ENCODE data around the gene ONECUT2.

ONECUT2 gene

GRCh38 chr18:57439985-57440330, 4.8 kb downstream of the ONECUT2 start:
- Histone ChIP-seq H3K4me2 (ENCODE audit: low read length) (no peak overlapping the region), H3K36me3 (ENCODE audit: control insufficient read depth, insufficient read depth, low read length) (no peaks in the 10 kb centered on the region), H2BK15ac (replicated peaks; ENCODE audit: low read depth) (no peak overlapping the region), H3K4ac (ENCODE audit: low read depth, low read length) (no peak overlapping the region), H3K23ac (ENCODE audit: low read length) (no peak overlapping the region), H3K9ac (ENCODE audit: low read length) (no peak overlapping the region), H3K4me1 (ENCODE audit: control insufficient read depth, low read depth, low read length) (peaks cover 8% of the 10 kb centered on the region), H3K4me3 (ENCODE audit: low read length) (no peak overlapping the region), H3K79me2 (ENCODE audit: control insufficient read depth, insufficient read depth, low read length) (no peaks in the 10 kb centered on the region), H3K56ac (ENCODE audit: low read length) (peak overlapping the region; percentile 7), H3K79me1 (ENCODE audit: low read length) (no peaks in the 10 kb centered on the region), H2AK5ac (ENCODE audit: low read length) (no peak overlapping the region), H4K5ac (ENCODE audit: low read length) (no peak overlapping the region), H2BK120ac (ENCODE audit: low read depth, low read length) (no peak overlapping the region), H4K8ac (ENCODE audit: low read depth, low read length) (no peak overlapping the region), H2BK5ac (ENCODE audit: low read length) (no peak overlapping the region), H3K18ac (ENCODE audit: low read length) (no peak overlapping the region), H3K27ac (ENCODE audit: low read depth, low read length) (no peak overlapping the region), H3K27me3 (ENCODE audit: insufficient read depth, low read length, poor library complexity) (peaks cover 68% of the 10 kb centered on the region)
- no CpG with 5 or more reads among the region's 17 CpGs for WGBS (ENCODE audit: extremely low coverage, insufficient coverage, low lambda C conversion rate)
- no peak for DNase-seq

GRCh38 chr18:57440331-57441070, 5.3 kb downstream of the ONECUT2 start:
- no peak overlapping the region for H2BK5ac ChIP-seq (ENCODE audit: low read length)
- H4K5ac ChIP-seq (ENCODE audit: low read length) = no peak overlapping the region
- no peak overlapping the region for H2BK15ac ChIP-seq (replicated peaks; ENCODE audit: low read depth)
- peaks cover 68% of the 10 kb centered on the region for H3K27me3 ChIP-seq (ENCODE audit: insufficient read depth, low read length, poor library complexity)
- H3K79me2 ChIP-seq (ENCODE audit: control insufficient read depth, insufficient read depth, low read length) = no peaks in the 10 kb centered on the region
- no peak overlapping the region for H3K27ac ChIP-seq (ENCODE audit: low read depth, low read length)
- H3K9ac ChIP-seq (ENCODE audit: low read length) = no peak overlapping the region
- H3K4me3 ChIP-seq (ENCODE audit: low read length) = no peak overlapping the region
- no peak overlapping the region for H2BK120ac ChIP-seq (ENCODE audit: low read depth, low read length)
- H3K4me1 ChIP-seq (ENCODE audit: control insufficient read depth, low read depth, low read length) = peaks cover 8% of the 10 kb centered on the region
- no CpG with 5 or more reads among the region's 60 CpGs for WGBS (ENCODE audit: extremely low coverage, insufficient coverage, low lambda C conversion rate)
- no peaks in the 10 kb centered on the region for H3K36me3 ChIP-seq (ENCODE audit: control insufficient read depth, insufficient read depth, low read length)
- H3K23ac ChIP-seq (ENCODE audit: low read length) = peak overlapping the region; percentile 89
- H3K4me2 ChIP-seq (ENCODE audit: low read length) = peak overlapping the region; percentile 38
- no peaks in the 10 kb centered on the region for H3K79me1 ChIP-seq (ENCODE audit: low read length)
- peak; percentile 45 for DNase-seq
- no peak overlapping the region for H3K18ac ChIP-seq (ENCODE audit: low read length)
- H2AK5ac ChIP-seq (ENCODE audit: low read length) = no peak overlapping the region
- H4K8ac ChIP-seq (ENCODE audit: low read depth, low read length) = no peak overlapping the region
- peak overlapping the region; percentile 25 for H3K56ac ChIP-seq (ENCODE audit: low read length)
- H3K4ac ChIP-seq (ENCODE audit: low read depth, low read length) = no peak overlapping the region

GRCh38 chr18:57441071-57441794, 6.1 kb downstream of the ONECUT2 start:
- no peak overlapping the region for H2AK5ac ChIP-seq (ENCODE audit: low read length)
- no peak overlapping the region for H3K18ac ChIP-seq (ENCODE audit: low read length)
- no peak overlapping the region for H2BK120ac ChIP-seq (ENCODE audit: low read depth, low read length)
- peak overlapping the region; percentile 25 for H3K56ac ChIP-seq (ENCODE audit: low read length)
- peaks cover 64% of the 10 kb centered on the region for H3K27me3 ChIP-seq (ENCODE audit: insufficient read depth, low read length, poor library complexity)
- H3K79me1 ChIP-seq (ENCODE audit: low read length) = no peaks in the 10 kb centered on the region
- no CpG with 5 or more reads among the region's 54 CpGs for WGBS (ENCODE audit: extremely low coverage, insufficient coverage, low lambda C conversion rate)
- H2BK15ac ChIP-seq (replicated peaks; ENCODE audit: low read depth) = no peak overlapping the region
- H2BK5ac ChIP-seq (ENCODE audit: low read length) = no peak overlapping the region
- H3K27ac ChIP-seq (ENCODE audit: low read depth, low read length) = no peak overlapping the region
- no peaks in the 10 kb centered on the region for H3K36me3 ChIP-seq (ENCODE audit: control insufficient read depth, insufficient read depth, low read length)
- H3K9ac ChIP-seq (ENCODE audit: low read length) = no peak overlapping the region
- peaks cover 8% of the 10 kb centered on the region for H3K4me1 ChIP-seq (ENCODE audit: control insufficient read depth, low read depth, low read length)
- DNase-seq = peak; percentile 58
- no peak overlapping the region for H3K23ac ChIP-seq (ENCODE audit: low read length)
- H3K4me3 ChIP-seq (ENCODE audit: low read length) = no peak overlapping the region
- peak overlapping the region; percentile 42 for H3K4me2 ChIP-seq (ENCODE audit: low read length)
- H4K5ac ChIP-seq (ENCODE audit: low read length) = no peak overlapping the region
- H4K8ac ChIP-seq (ENCODE audit: low read depth, low read length) = no peak overlapping the region
- H3K79me2 ChIP-seq (ENCODE audit: control insufficient read depth, insufficient read depth, low read length) = no peaks in the 10 kb centered on the region
- no peak overlapping the region for H3K4ac ChIP-seq (ENCODE audit: low read depth, low read length)

- Histone ChIP-seq H3K18ac (ENCODE audit: low read length) (no peak overlapping the region), H3K79me2 (ENCODE audit: control insufficient read depth, insufficient read depth, low read length) (no peaks in the 10 kb centered on the region), H2BK120ac (ENCODE audit: low read depth, low read length) (no peak overlapping the region), H4K8ac (ENCODE audit: low read depth, low read length) (no peak overlapping the region), H4K5ac (ENCODE audit: low read length) (no peak overlapping the region), H3K9ac (ENCODE audit: low read length) (no peak overlapping the region), H3K27me3 (ENCODE audit: insufficient read depth, low read length, poor library complexity) (peaks cover 54% of the 10 kb centered on the region), H3K4ac (ENCODE audit: low read depth, low read length) (no peak overlapping the region), H3K79me1 (ENCODE audit: low read length) (no peaks in the 10 kb centered on the region), H3K23ac (ENCODE audit: low read length) (no peak overlapping the region), H2BK15ac (replicated peaks; ENCODE audit: low read depth) (no peak overlapping the region), H3K4me3 (ENCODE audit: low read length) (no peak overlapping the region), H3K36me3 (ENCODE audit: control insufficient read depth, insufficient read depth, low read length) (no peaks in the 10 kb centered on the region), H2AK5ac (ENCODE audit: low read length) (no peak overlapping the region), H3K4me1 (ENCODE audit: control insufficient read depth, low read depth, low read length) (peaks cover 8% of the 10 kb centered on the region), H3K56ac (ENCODE audit: low read length) (no peak overlapping the region), H3K4me2 (ENCODE audit: low read length) (no peak overlapping the region), H3K27ac (ENCODE audit: low read depth, low read length) (no peak overlapping the region), H2BK5ac (ENCODE audit: low read length) (no peak overlapping the region)
- DNase-seq = no peak
- WGBS (ENCODE audit: extremely low coverage, insufficient coverage, low lambda C conversion rate) = no CpG with 5 or more reads among the region's 1 CpG
These were observed 8.1 kb downstream of the ONECUT2 start for GRCh38 chr18:57443247-57443646.

GRCh38 chr18:57443702-57444101, 8.5 kb downstream of the ONECUT2 start:
- no CpG with 5 or more reads among the region's 3 CpGs for WGBS (ENCODE audit: extremely low coverage, insufficient coverage, low lambda C conversion rate)
- H3K4me3 ChIP-seq (ENCODE audit: low read length) = no peak overlapping the region
- H3K36me3 ChIP-seq (ENCODE audit: control insufficient read depth, insufficient read depth, low read length) = no peaks in the 10 kb centered on the region
- no peak overlapping the region for H3K27ac ChIP-seq (ENCODE audit: low read depth, low read length)
- no peaks in the 10 kb centered on the region for H3K79me2 ChIP-seq (ENCODE audit: control insufficient read depth, insufficient read depth, low read length)
- H3K4me2 ChIP-seq (ENCODE audit: low read length) = no peak overlapping the region
- no peak overlapping the region for H3K23ac ChIP-seq (ENCODE audit: low read length)
- H3K56ac ChIP-seq (ENCODE audit: low read length) = no peak overlapping the region
- H4K5ac ChIP-seq (ENCODE audit: low read length) = no peak overlapping the region
- H3K9ac ChIP-seq (ENCODE audit: low read length) = no peak overlapping the region
- H3K79me1 ChIP-seq (ENCODE audit: low read length) = no peaks in the 10 kb centered on the region
- no peak overlapping the region for H2BK15ac ChIP-seq (replicated peaks; ENCODE audit: low read depth)
- H4K8ac ChIP-seq (ENCODE audit: low read depth, low read length) = no peak overlapping the region
- no peak overlapping the region for H2BK5ac ChIP-seq (ENCODE audit: low read length)
- no peak overlapping the region for H3K18ac ChIP-seq (ENCODE audit: low read length)
- H3K4ac ChIP-seq (ENCODE audit: low read depth, low read length) = no peak overlapping the region
- H3K4me1 ChIP-seq (ENCODE audit: control insufficient read depth, low read depth, low read length) = peaks cover 8% of the 10 kb centered on the region
- peaks cover 54% of the 10 kb centered on the region for H3K27me3 ChIP-seq (ENCODE audit: insufficient read depth, low read length, poor library complexity)
- H2BK120ac ChIP-seq (ENCODE audit: low read depth, low read length) = no peak overlapping the region
- DNase-seq = no peak
- H2AK5ac ChIP-seq (ENCODE audit: low read length) = no peak overlapping the region

Data from mesendoderm (in vitro differentiated cells).